Measurements from ENCODE around the gene ADH1B. TPM values are rescaled to one million over a fixed set of nuclear protein-coding genes. Genes with fewer than 3 reads are reported as not detected.

The ADH1B gene
- total and polyA plus RNA-seq, 2 donors from 2014 or later, result 38.6 to 223 TPM

GRCh38 chr4:99314211-99314610, 7.0 kb downstream of the ADH1B start:
- no peak for TF ChIP-seq CTCF (IDR thresholded peaks at IDR 0.05; ENCODE audit: borderline replicate concordance, extremely low read depth, insufficient read depth)
- FAIRE-seq (no peak), DNase-seq (no peak)
- Histone ChIP-seq H3K27me3 (ENCODE audit: control insufficient read depth, insufficient read depth, low read length) (no peaks in the 10 kb centered on the region), H3K36me3 (ENCODE audit: control insufficient read depth in 2 of 3, insufficient read depth in 3 of 3, low read length in 3 of 3) (no peaks in the 10 kb centered on the region), H3K9ac (ENCODE audit: low read length in 3 of 3) (no peak overlapping the region), H3K4me3 (ENCODE audit: low read length in 3 of 3) (no peak overlapping the region), H3K9me3 (ENCODE audit: control insufficient read depth in 2 of 3, insufficient read depth in 1 of 3, low read length in 3 of 3) (no peaks in the 10 kb centered on the region), H3K4me1 (ENCODE audit: control insufficient read depth in 2 of 3, insufficient read depth in 2 of 3, low read depth in 1 of 3, low read length in 3 of 3) (no peaks in the 10 kb centered on the region), H3K27ac (ENCODE audit: low read depth in 2 of 2, low read length in 2 of 2) (no peak overlapping the region)
- intact Hi-C loops (cut with DNase I), result no loop called here

GRCh38 chr4:99310389-99310788, 10.8 kb downstream of the ADH1B start:
- no peaks in the 10 kb centered on the region for H3K9me3 ChIP-seq (ENCODE audit: control insufficient read depth in 2 of 3, insufficient read depth in 1 of 3, low read length in 3 of 3)
- no peaks in the 10 kb centered on the region for H3K36me3 ChIP-seq (ENCODE audit: control insufficient read depth in 2 of 3, insufficient read depth in 3 of 3, low read length in 3 of 3)
- no peaks in the 10 kb centered on the region for H3K27me3 ChIP-seq (ENCODE audit: control insufficient read depth, insufficient read depth, low read length)
- intact Hi-C loops (cut with DNase I), result no loop called here
- no peak overlapping the region for H3K27ac ChIP-seq (ENCODE audit: low read depth in 2 of 2, low read length in 2 of 2)
- DNase-seq (no peak), FAIRE-seq (no peak)
- no peak overlapping the region for H3K9ac ChIP-seq (ENCODE audit: low read length in 3 of 3)
- no peak overlapping the region for H3K4me3 ChIP-seq (ENCODE audit: low read length in 3 of 3)
- H3K4me1 ChIP-seq (ENCODE audit: control insufficient read depth in 2 of 3, insufficient read depth in 2 of 3, low read depth in 1 of 3, low read length in 3 of 3), result no peaks in the 10 kb centered on the region
- no peak for TF ChIP-seq CTCF (IDR thresholded peaks at IDR 0.05; ENCODE audit: borderline replicate concordance, extremely low read depth, insufficient read depth)

- H3K27ac ChIP-seq (ENCODE audit: low read depth in 2 of 2, low read length in 2 of 2), result no peak overlapping the region
- FAIRE-seq (no peak), DNase-seq (no peak)
- no peaks in the 10 kb centered on the region for H3K4me1 ChIP-seq (ENCODE audit: control insufficient read depth in 2 of 3, insufficient read depth in 2 of 3, low read depth in 1 of 3, low read length in 3 of 3)
- intact Hi-C loops (cut with DNase I), result no loop called here
- no peak overlapping the region for H3K9ac ChIP-seq (ENCODE audit: low read length in 3 of 3)
- no peaks in the 10 kb centered on the region for H3K36me3 ChIP-seq (ENCODE audit: control insufficient read depth in 2 of 3, insufficient read depth in 3 of 3, low read length in 3 of 3)
- no peak overlapping the region for H3K4me3 ChIP-seq (ENCODE audit: low read length in 3 of 3)
- no peak for TF ChIP-seq CTCF (IDR thresholded peaks at IDR 0.05; ENCODE audit: borderline replicate concordance, extremely low read depth, insufficient read depth)
- H3K9me3 ChIP-seq (ENCODE audit: control insufficient read depth in 2 of 3, insufficient read depth in 1 of 3, low read length in 3 of 3), result no peaks in the 10 kb centered on the region
- H3K27me3 ChIP-seq (ENCODE audit: control insufficient read depth, insufficient read depth, low read length), result no peaks in the 10 kb centered on the region
Measured at GRCh38 chr4:99305638-99306400, 15.4 kb downstream of the ADH1B start.

Measured in kidney (tissue), 14 donors.